Measurements from ENCODE around the gene WNK2. TPM values are rescaled to one million over a fixed set of nuclear protein-coding genes. Genes with fewer than 3 reads are reported as not detected.

Gene WNK2
- total and polyA plus RNA-seq, 4 donors = 0.13 to 3.7 (median 2.9) TPM

- peak in 1 of 2 donors; percentile 64 for DNase-seq
- WGBS, 2 donors = 94% methylated on average over 11 of the region's 11 CpGs
- Histone ChIP-seq H3K9me3 (ENCODE audit: control insufficient read depth, low read length) (no peaks in the 10 kb centered on the region), H3K36me3 (ENCODE audit: control insufficient read depth in 1 of 2, insufficient read depth in 2 of 2, low read length in 1 of 2) (no peaks in the 10 kb centered on the region), H3K4me3 (ENCODE audit: low read length in 2 of 2) (no peak overlapping the region), H3K27me3 (ENCODE audit: control insufficient read depth in 1 of 2, insufficient read depth in 2 of 2, low read length in 1 of 2) (no peaks in the 10 kb centered on the region), H3K27ac (ENCODE audit: low read depth in 1 of 2, low read length in 2 of 2) (no peak overlapping the region), H3K4me1 (ENCODE audit: control insufficient read depth in 1 of 2, insufficient read depth in 2 of 2, low read length in 2 of 2) (peaks cover 0 to 4% of the 10 kb centered on the region in 2 donors)
- no peak for ATAC-seq (ENCODE audit: low FRiP score)
- intact Hi-C loops (cut with DNase I) = no loop called here
Measured at GRCh38 chr9:93203026-93203717, 19.2 kb downstream of the WNK2 start.

- Histone ChIP-seq H3K4me3 (ENCODE audit: low read length in 2 of 2) (no peak overlapping the region), H3K27me3 (ENCODE audit: control insufficient read depth in 1 of 2, insufficient read depth in 2 of 2, low read length in 1 of 2) (no peaks in the 10 kb centered on the region), H3K36me3 (ENCODE audit: control insufficient read depth in 1 of 2, insufficient read depth in 2 of 2, low read length in 1 of 2) (no peaks in the 10 kb centered on the region), H3K9me3 (ENCODE audit: control insufficient read depth, low read length) (no peaks in the 10 kb centered on the region), H3K4me1 (ENCODE audit: control insufficient read depth in 1 of 2, insufficient read depth in 2 of 2, low read length in 2 of 2) (peaks cover 0 to 4% of the 10 kb centered on the region in 2 donors), H3K27ac (ENCODE audit: low read depth in 1 of 2, low read length in 2 of 2) (no peak overlapping the region)
- WGBS, 2 donors = 92 to 96% methylated on average over 15 of the region's 15 CpGs
- ATAC-seq (ENCODE audit: low FRiP score) (no peak), DNase-seq (peak in 1 of 2 donors; percentile 48)
- intact Hi-C loops (cut with DNase I) = no loop called here
Measured at GRCh38 chr9:93203718-93204469, 20.0 kb downstream of the WNK2 start.

- no peak overlapping the region for H3K4me3 ChIP-seq (ENCODE audit: low read length in 2 of 2)
- peaks cover 0 to 4% of the 10 kb centered on the region in 2 donors for H3K4me1 ChIP-seq (ENCODE audit: control insufficient read depth in 1 of 2, insufficient read depth in 2 of 2, low read length in 2 of 2)
- H3K9me3 ChIP-seq (ENCODE audit: control insufficient read depth, low read length) = no peaks in the 10 kb centered on the region
- H3K27me3 ChIP-seq (ENCODE audit: control insufficient read depth in 1 of 2, insufficient read depth in 2 of 2, low read length in 1 of 2) = no peaks in the 10 kb centered on the region
- peak in 1 of 2 donors; percentile 55 for DNase-seq
- no peak overlapping the region for H3K27ac ChIP-seq (ENCODE audit: low read depth in 1 of 2, low read length in 2 of 2)
- ATAC-seq (ENCODE audit: low FRiP score) = no peak
- intact Hi-C loops (cut with DNase I) = no loop called here
- WGBS, 2 donors = 87 to 92% methylated on average over 4 of the region's 4 CpGs
- no peaks in the 10 kb centered on the region for H3K36me3 ChIP-seq (ENCODE audit: control insufficient read depth in 1 of 2, insufficient read depth in 2 of 2, low read length in 1 of 2)
Measured at GRCh38 chr9:93204470-93205043, 20.6 kb downstream of the WNK2 start.

GRCh38 chr9:93205045-93205768 is 21.3 kb downstream of the WNK2 start:
- peaks cover 0 to 4% of the 10 kb centered on the region in 2 donors for H3K4me1 ChIP-seq (ENCODE audit: control insufficient read depth in 1 of 2, insufficient read depth in 2 of 2, low read length in 2 of 2)
- ATAC-seq (ENCODE audit: low FRiP score) (peak; percentile 81), DNase-seq (peak; percentile 74 to 90)
- no peak overlapping the region for H3K27ac ChIP-seq (ENCODE audit: low read depth in 1 of 2, low read length in 2 of 2)
- no peak overlapping the region for H3K4me3 ChIP-seq (ENCODE audit: low read length in 2 of 2)
- 11 to 13% methylated on average over 14 of the region's 14 CpGs for WGBS, 2 donors
- H3K27me3 ChIP-seq (ENCODE audit: control insufficient read depth in 1 of 2, insufficient read depth in 2 of 2, low read length in 1 of 2) = no peaks in the 10 kb centered on the region
- intact Hi-C loops (cut with DNase I) = no loop called here
- no peaks in the 10 kb centered on the region for H3K9me3 ChIP-seq (ENCODE audit: control insufficient read depth, low read length)
- H3K36me3 ChIP-seq (ENCODE audit: control insufficient read depth in 1 of 2, insufficient read depth in 2 of 2, low read length in 1 of 2) = no peaks in the 10 kb centered on the region

GRCh38 chr9:93205896-93206575 is 22.1 kb downstream of the WNK2 start:
- Histone ChIP-seq H3K4me3 (ENCODE audit: low read length in 2 of 2) (no peak overlapping the region), H3K27me3 (ENCODE audit: control insufficient read depth in 1 of 2, insufficient read depth in 2 of 2, low read length in 1 of 2) (no peaks in the 10 kb centered on the region), H3K27ac (ENCODE audit: low read depth in 1 of 2, low read length in 2 of 2) (no peak overlapping the region), H3K36me3 (ENCODE audit: control insufficient read depth in 1 of 2, insufficient read depth in 2 of 2, low read length in 1 of 2) (no peaks in the 10 kb centered on the region), H3K4me1 (ENCODE audit: control insufficient read depth in 1 of 2, insufficient read depth in 2 of 2, low read length in 2 of 2) (peaks cover 0 to 4% of the 10 kb centered on the region in 2 donors), H3K9me3 (ENCODE audit: control insufficient read depth, low read length) (no peaks in the 10 kb centered on the region)
- 64 to 67% methylated on average over 12 of the region's 12 CpGs for WGBS, 2 donors
- ATAC-seq (ENCODE audit: low FRiP score) = no peak
- intact Hi-C loops (cut with DNase I) = no loop called here
- peak in 1 of 2 donors; percentile 75 for DNase-seq

GRCh38 chr9:93206576-93207155 is 22.7 kb downstream of the WNK2 start:
- no peaks in the 10 kb centered on the region for H3K36me3 ChIP-seq (ENCODE audit: control insufficient read depth in 1 of 2, insufficient read depth in 2 of 2, low read length in 1 of 2)
- no peak overlapping the region for H3K27ac ChIP-seq (ENCODE audit: low read depth in 1 of 2, low read length in 2 of 2)
- no peaks in the 10 kb centered on the region for H3K27me3 ChIP-seq (ENCODE audit: control insufficient read depth in 1 of 2, insufficient read depth in 2 of 2, low read length in 1 of 2)
- H3K4me1 ChIP-seq (ENCODE audit: control insufficient read depth in 1 of 2, insufficient read depth in 2 of 2, low read length in 2 of 2) = peaks cover 0 to 4% of the 10 kb centered on the region in 2 donors
- H3K4me3 ChIP-seq (ENCODE audit: low read length in 2 of 2) = no peak overlapping the region
- ATAC-seq (ENCODE audit: low FRiP score) (no peak), DNase-seq (peak; percentile 33 to 56)
- H3K9me3 ChIP-seq (ENCODE audit: control insufficient read depth, low read length) = no peaks in the 10 kb centered on the region
- WGBS, 2 donors = 50 to 52% methylated on average over 7 of the region's 7 CpGs
- intact Hi-C loops (cut with DNase I) = no loop called here

GRCh38 chr9:93207326-93207814 is 23.4 kb downstream of the WNK2 start:
- intact Hi-C loops (cut with DNase I) = no loop called here
- peak; percentile 84 for ATAC-seq (ENCODE audit: low FRiP score)
- no peaks in the 10 kb centered on the region for H3K36me3 ChIP-seq (ENCODE audit: control insufficient read depth in 1 of 2, insufficient read depth in 2 of 2, low read length in 1 of 2)
- peak; percentile 80 to 86 for DNase-seq
- H3K27me3 ChIP-seq (ENCODE audit: control insufficient read depth in 1 of 2, insufficient read depth in 2 of 2, low read length in 1 of 2) = no peaks in the 10 kb centered on the region
- peaks cover 0 to 4% of the 10 kb centered on the region in 2 donors for H3K4me1 ChIP-seq (ENCODE audit: control insufficient read depth in 1 of 2, insufficient read depth in 2 of 2, low read length in 2 of 2)
- no peak overlapping the region for H3K4me3 ChIP-seq (ENCODE audit: low read length in 2 of 2)
- peak overlapping the region in 1 of 2 donors; percentile 43 for H3K27ac ChIP-seq (ENCODE audit: low read depth in 1 of 2, low read length in 2 of 2)
- WGBS, 2 donors = 1 to 6% methylated on average over 9 of the region's 9 CpGs
- H3K9me3 ChIP-seq (ENCODE audit: control insufficient read depth, low read length) = no peaks in the 10 kb centered on the region
